Tibial nerve (tissue), 4 donors: ENCODE data around the gene NME8. TPM values are rescaled to one million over a fixed set of nuclear protein-coding genes. Genes with fewer than 3 reads are reported as not detected.
A peak's percentile ranks its signal among the peaks of the same experiment; 100 is the strongest.

Source experiments
- DNase-seq, 2 donors: peaks; one replicate each; pipeline ENCODE4 v3.0.0-alpha.2; 2019; ENCODE audit warnings: low spot score in 2 of 2
- H3K27ac ChIP-seq, 4 donors: fragments of 200-600 bp; sonication (generic) in 3 of 4; one replicate each; pipeline ENCODE4 v1.5.1; 2017 to 2019; ENCODE audit warnings: mild to moderate bottlenecking in 1 of 4
- H3K27me3 ChIP-seq, 2 donors: fragments of 200-600 bp; sonication (generic) in 1 of 2; one replicate each; pipeline versions ENCODE4 v1.5.1 to v1.6.0; 2017 to 2019
- H3K36me3 ChIP-seq, 3 donors: fragments of 200-600 bp; sonication (generic); one replicate each; pipeline ENCODE4 v1.5.1; 2018 to 2019
- H3K4me1 ChIP-seq, 4 donors: fragments of 200-600 bp; sonication (generic) in 3 of 4; one replicate each; pipeline ENCODE4 v1.5.1; 2017 to 2019
- H3K4me3 ChIP-seq, 4 donors: fragments of 200-600 bp; sonication (generic) in 3 of 4; one replicate each; pipeline ENCODE4 v1.5.1; 2017 to 2019; ENCODE audit warnings: mild to moderate bottlenecking in 1 of 4, moderate library complexity in 1 of 4
- H3K9me3 ChIP-seq, 4 donors: fragments of 200-600 bp; sonication (generic) in 3 of 4; one replicate each; pipeline ENCODE4 v1.5.1; 2017 to 2019
- CTCF ChIP-seq, 5 experiments: fragments of 200-600 bp in 3 of 5; fragments of 450-650 bp in 2 of 5; sonication (generic) in 3 of 5; IDR thresholded peaks; one replicate each; pipeline ENCODE4 v1.5.1; 2016 to 2019; ENCODE audit warnings: antibody characterized with exemption in 5 of 5, mild to moderate bottlenecking in 3 of 5, moderate library complexity in 2 of 5
- EP300 ChIP-seq, 2 donors: sonication (generic); formaldehyde crosslinking; IDR thresholded peaks; one replicate each; pipeline ENCODE4 v1.6.1; 2017; ENCODE audit warnings: antibody characterized with exemption in 2 of 2, mild to moderate bottlenecking in 1 of 2
- POLR2A ChIP-seq, 2 donors: fragments of 450-650 bp; IDR thresholded peaks; one replicate each; pipeline ENCODE4 v1.6.1; 2017; ENCODE audit warnings: antibody characterized with exemption in 2 of 2, mild to moderate bottlenecking in 2 of 2, moderate library complexity in 2 of 2
- WGBS, 2 donors: methylation state at CpG; one replicate each; pipeline ENCODE4 v1.1.5; 2018; 5-methylcytosine and 5-hydroxymethylcytosine counted together
- total RNA-seq, 4 donors: library from RNA; depleted of rRNA; stranded (reverse); fragments of >200 nt; gene quantifications; one replicate each; pipeline ENCODE4 v1.1.0, GENCODE V29; 2016

The NME8 gene
- total RNA-seq, 4 donors from 2014 or later: not detected

GRCh38 chr7:37924491-37925041, 76.2 kb downstream of the NME8 start:
- TF ChIP-seq POLR2A (IDR thresholded peaks at IDR 0.05) (no peak), CTCF (IDR thresholded peaks at IDR 0.05) (no peak), EP300 (IDR thresholded peaks at IDR 0.05) (no peak)
- no peaks in the 10 kb centered on the region for H3K27me3 ChIP-seq
- 55 to 66% methylated on average over 3 of the region's 3 CpGs for WGBS, 2 donors

GRCh38 chr7:37925620-37926019, 77.2 kb downstream of the NME8 start:
- Histone ChIP-seq H3K9me3 (peaks cover 0 to 12% (median 0%) of the 10 kb centered on the region in 4 donors), H3K27ac (no peak overlapping the region), H3K27me3 (no peaks in the 10 kb centered on the region), H3K4me1 (peaks cover 0 to 69% (median 8%) of the 10 kb centered on the region in 4 donors), H3K36me3 (peaks cover 0 to 12% (median 0%) of the 10 kb centered on the region in 3 donors), H3K4me3 (no peak overlapping the region)
- no peak for DNase-seq
- TF ChIP-seq CTCF (IDR thresholded peaks at IDR 0.05) (no peak), EP300 (IDR thresholded peaks at IDR 0.05) (no peak), POLR2A (IDR thresholded peaks at IDR 0.05) (no peak)
- 97 to 100% methylated on average over 1 of the region's 1 CpG for WGBS, 2 donors

More at GRCh38 chr7:37924491-37925041, 76.2 kb downstream of the NME8 start:
- peak overlapping the region in 2 of 4 donors; percentile 5 to 46 for H3K27ac ChIP-seq
- peaks cover 0 to 12% (median 0%) of the 10 kb centered on the region in 4 donors for H3K9me3 ChIP-seq
- H3K4me3 ChIP-seq: no peak overlapping the region
- DNase-seq: no peak
- H3K4me1 ChIP-seq: peaks cover 0 to 64% (median 8%) of the 10 kb centered on the region in 4 donors
- peaks cover 0 to 12% (median 0%) of the 10 kb centered on the region in 3 donors for H3K36me3 ChIP-seq

- 59 to 72% methylated on average over 2 of the region's 2 CpGs for WGBS, 2 donors
- Histone ChIP-seq H3K36me3 (peaks cover 0 to 12% (median 0%) of the 10 kb centered on the region in 3 donors), H3K9me3 (peaks cover 0 to 12% (median 0%) of the 10 kb centered on the region in 4 donors), H3K4me1 (peaks cover 0 to 64% (median 6%) of the 10 kb centered on the region in 4 donors), H3K27ac (peak overlapping the region in 2 of 4 donors; percentile 60 to 86), H3K4me3 (no peak overlapping the region), H3K27me3 (no peaks in the 10 kb centered on the region)
- TF ChIP-seq POLR2A (IDR thresholded peaks at IDR 0.05): no peak
- no peak for TF ChIP-seq EP300 (IDR thresholded peaks at IDR 0.05)
- no peak for TF ChIP-seq CTCF (IDR thresholded peaks at IDR 0.05)
- no peak for DNase-seq
Measured at GRCh38 chr7:37927773-37928444, 79.5 kb downstream of the NME8 start.

GRCh38 chr7:37928878-37929277, 80.5 kb downstream of the NME8 start:
- Histone ChIP-seq H3K27me3 (no peaks in the 10 kb centered on the region), H3K27ac (peak overlapping the region in 2 of 4 donors; percentile 60 to 86), H3K4me1 (peaks cover 0 to 55% (median 8%) of the 10 kb centered on the region in 4 donors), H3K9me3 (peaks cover 0 to 12% (median 0%) of the 10 kb centered on the region in 4 donors), H3K4me3 (no peak overlapping the region), H3K36me3 (peaks cover 0 to 12% (median 0%) of the 10 kb centered on the region in 3 donors)
- TF ChIP-seq EP300 (IDR thresholded peaks at IDR 0.05): no peak
- no peak for TF ChIP-seq POLR2A (IDR thresholded peaks at IDR 0.05)
- no peak for TF ChIP-seq CTCF (IDR thresholded peaks at IDR 0.05)
- 87 to 88% methylated on average over 4 of the region's 4 CpGs for WGBS, 2 donors
- DNase-seq: no peak
